H1 (cell line): ENCODE results near the gene IL37.

ENCODE experiments used
- CBX8 ChIP-seq: fragments of 300-800, 300-1000 bp; sonication (generic); IDR thresholded peaks from 2 replicates; pipeline ENCODE4 v1.7.1; 2016; ENCODE audit warnings: low read depth, low read length, borderline replicate concordance
- CTCF ChIP-seq, 3 experiments: IDR thresholded peaks; 1 replicate in 2 of 3; 2 replicates in 1 of 3; pipeline versions ENCODE4 v1.5.1 to v1.6.1; 2011; ENCODE audit warnings: low read length in 3 of 3, mild to moderate bottlenecking in 3 of 3, inconsistent platforms in 2 of 3, low read depth in 1 of 3, moderate library complexity in 1 of 3; ENCODE audit not compliant: insufficient read depth in 1 of 3; ENCODE audit errors: control extremely low read depth in 1 of 3
- PHF8 ChIP-seq: fragments of 200-600 bp; sonication (generic); conservative IDR thresholded peaks from 2 replicates; pipeline ENCODE4 v1.7.1; 2012; ENCODE audit warnings: low read depth, mild to moderate bottlenecking, inconsistent platforms, low read length, moderate library complexity
- RAD21 ChIP-seq, 2 experiments: IDR thresholded peaks in 1 of 2; conservative IDR thresholded peaks in 1 of 2; 2 replicates each; pipeline ENCODE4 v1.6.1; 2011; ENCODE audit warnings: low read depth in 2 of 2, low read length in 2 of 2, improper control_type of control experiment in 1 of 2, inconsistent platforms in 1 of 2, mild to moderate bottlenecking in 1 of 2, moderate library complexity in 1 of 2
- TAF7 ChIP-seq: optimal IDR thresholded peaks from 2 replicates; pipeline ENCODE3; 2011; ENCODE audit warnings: low read depth, mild to moderate bottlenecking, inconsistent platforms, low read length, moderate library complexity, borderline replicate concordance

- TF ChIP-seq CTCF (IDR thresholded peaks at IDR 0.05; ENCODE audit: control extremely low read depth in 1 of 3, insufficient read depth in 1 of 3, low read depth in 1 of 3, low read length in 3 of 3) (no peak), PHF8 (no peak), CBX8 (no peak), TAF7 (no peak), RAD21 (IDR thresholded peaks at IDR 0.05 in 1 of 2, conservative IDR thresholded peaks at IDR 0.05 in 1 of 2; ENCODE audit: low read depth in 2 of 2, low read length in 2 of 2) (no peak)
These were observed 33.5 kb upstream of the IL37 start for GRCh38 chr2:112877423-112877822.
